ENCODE results near the gene MCOLN2.

DNA sequence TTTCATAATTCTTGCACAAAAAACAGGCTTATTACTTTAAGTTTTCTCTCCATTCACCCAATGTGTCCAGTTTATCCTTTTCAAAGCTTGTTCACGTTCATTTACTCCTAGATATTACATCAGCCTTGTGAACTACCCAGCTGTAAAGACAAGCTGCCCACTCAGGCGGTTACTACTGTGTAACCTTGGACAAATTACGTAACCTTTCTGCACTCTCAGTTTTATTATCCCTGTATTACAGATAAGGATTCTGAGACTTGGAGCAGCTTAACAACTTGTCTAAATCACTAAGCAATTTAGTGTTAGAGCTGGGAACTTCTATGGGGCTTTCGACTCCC is 83.4 kb downstream of the MCOLN2 start:
- TF ChIP-seq, protein P1, sequence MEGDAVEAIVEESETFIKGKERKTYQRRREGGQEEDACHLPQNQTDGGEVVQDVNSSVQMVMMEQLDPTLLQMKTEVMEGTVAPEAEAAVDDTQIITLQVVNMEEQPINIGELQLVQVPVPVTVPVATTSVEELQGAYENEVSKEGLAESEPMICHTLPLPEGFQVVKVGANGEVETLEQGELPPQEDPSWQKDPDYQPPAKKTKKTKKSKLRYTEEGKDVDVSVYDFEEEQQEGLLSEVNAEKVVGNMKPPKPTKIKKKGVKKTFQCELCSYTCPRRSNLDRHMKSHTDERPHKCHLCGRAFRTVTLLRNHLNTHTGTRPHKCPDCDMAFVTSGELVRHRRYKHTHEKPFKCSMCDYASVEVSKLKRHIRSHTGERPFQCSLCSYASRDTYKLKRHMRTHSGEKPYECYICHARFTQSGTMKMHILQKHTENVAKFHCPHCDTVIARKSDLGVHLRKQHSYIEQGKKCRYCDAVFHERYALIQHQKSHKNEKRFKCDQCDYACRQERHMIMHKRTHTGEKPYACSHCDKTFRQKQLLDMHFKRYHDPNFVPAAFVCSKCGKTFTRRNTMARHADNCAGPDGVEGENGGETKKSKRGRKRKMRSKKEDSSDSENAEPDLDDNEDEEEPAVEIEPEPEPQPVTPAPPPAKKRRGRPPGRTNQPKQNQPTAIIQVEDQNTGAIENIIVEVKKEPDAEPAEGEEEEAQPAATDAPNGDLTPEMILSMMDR (IDR thresholded peaks at IDR 0.05; ENCODE audit: low read depth, low read length): no peak
- no peak for TF ChIP-seq POLR2A (IDR thresholded peaks at IDR 0.05; ENCODE audit: extremely low read depth, insufficient read length)
